BJ (cell line): Measurements from ENCODE around the gene MMP24. TPM values are rescaled to one million over a fixed set of nuclear protein-coding genes. Genes with fewer than 3 reads are reported as not detected.
"Not testable (repeated sequence)": the region's sequence is repeated elsewhere in the genome, so short reads cannot be mapped to it uniquely, and the experiment has no call there.

Experiments
- CTCF ChIA-PET: fragments of 350-600 bp; formaldehyde crosslinking; extraction: SDS; loops from one replicate; lab custom pipeline; 2021; ENCODE audit warnings: antibody characterized with exemption, inconsistent platforms; lab: Yijun Ruan, JAX
- POLR2A ChIA-PET: fragments of 300-600 bp; sonication (Branson Sonifier 250); formaldehyde crosslinking; extraction: SDS; loops from one replicate; lab custom pipeline; 2021; ENCODE audit warnings: antibody characterized with exemption; lab: Charles Lee
- DNase-seq: peaks from one replicate; pipeline ENCODE4 v3.0.0-alpha.2; 2011; ENCODE audit warnings: low read depth
- H3K27me3 ChIP-seq: 2 replicates; pipeline ENCODE4 v1.6.0; 2011; ENCODE audit warnings: low read length; ENCODE audit not compliant: control insufficient read depth, insufficient read depth
- H3K36me3 ChIP-seq: 2 replicates; pipeline ENCODE4 v1.5.1; 2011; ENCODE audit warnings: low read length; ENCODE audit not compliant: control insufficient read depth, insufficient read depth
- H3K4me3 ChIP-seq: 2 replicates; pipeline ENCODE4 v1.5.1; 2011; ENCODE audit warnings: low read depth, mild to moderate bottlenecking, control low read depth, low read length
- polyA minus RNA-seq: library from RNA; depleted of rRNA, polyadenylated mRNA; stranded (reverse); fragments of >200 nt; gene quantifications from 2 replicates; pipeline ENCODE4 v1.2.3, GENCODE V29; 2011; rRNA and poly(A)+ RNA removed
- polyA plus RNA-seq: library from polyadenylated mRNA; depleted of rRNA; stranded (reverse); fragments of >200 nt; gene quantifications from 2 replicates; pipeline ENCODE4 v1.2.3, GENCODE V29; 2011; rRNA removed
- TF ChIP-seq, protein P1 (sequence below): IDR thresholded peaks from 2 replicates; pipeline ENCODE4 v1.5.1; 2011; ENCODE audit warnings: low read depth, mild to moderate bottlenecking, control low read depth, inconsistent platforms, low read length, moderate library complexity; ENCODE audit not compliant: insufficient read depth

MMP24 gene
- polyA plus RNA-seq = 1.5 and 2.3 TPM in 2 replicates
- polyA minus RNA-seq = 1.6 and 1.8 TPM in 2 replicates

DNA sequence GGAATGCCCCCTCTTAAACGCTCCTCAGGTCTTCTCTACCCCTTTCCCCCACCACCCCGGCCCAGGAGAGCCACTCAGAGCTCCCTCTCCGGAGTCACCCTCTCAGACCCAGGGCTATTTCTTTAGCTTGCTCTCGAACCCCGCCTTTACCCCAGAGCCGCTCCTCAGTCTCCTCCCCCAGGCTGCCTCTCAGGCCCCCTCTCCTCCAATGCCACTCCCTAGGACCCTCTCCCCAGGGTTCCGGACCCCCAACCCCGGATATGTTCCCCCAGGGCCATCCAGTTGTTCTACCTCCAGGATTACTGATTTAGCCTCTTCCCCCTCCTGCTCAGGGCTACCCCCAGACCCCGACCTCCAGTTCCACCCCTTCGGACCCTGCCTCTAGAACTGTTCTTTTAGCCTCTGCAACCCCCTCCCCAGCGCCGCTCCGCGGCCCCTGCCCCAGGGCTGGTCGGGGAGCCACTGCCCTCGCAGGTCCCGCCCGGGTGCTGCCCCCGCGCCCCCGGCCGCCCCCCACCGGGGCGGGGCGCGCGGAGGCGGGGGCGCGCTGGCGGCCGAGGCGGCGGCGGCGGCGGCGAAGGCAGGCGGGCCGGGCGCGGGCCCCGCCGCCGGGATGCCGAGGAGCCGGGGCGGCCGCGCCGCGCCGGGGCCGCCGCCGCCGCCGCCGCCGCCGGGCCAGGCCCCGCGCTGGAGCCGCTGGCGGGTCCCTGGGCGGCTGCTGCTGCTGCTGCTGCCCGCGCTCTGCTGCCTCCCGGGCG is at the start of gene MMP24:
TSS of gene MMP24 (plus strand) at position 565 of the 758 bp plus-strand sequence. CDS start at position 614, 49 bp downstream.
- ChIA-PET CTCF (interaction anchor here (1.0 to 1.6 kb wide), 4 partner anchors 9 to 43 kb away, joined by 3 to 4 read pairs (median 3); no protein-coding TSS in a partner anchor), POLR2A (no interaction called here)
- peak within 1 kb of the TSS; percentile 20 for H3K4me3 ChIP-seq
- H3K27me3 ChIP-seq = peaks cover 13% of the 10 kb centered on the region
- H3K36me3 ChIP-seq = no peaks in the 10 kb centered on the region
- no peak for DNase-seq
- TF ChIP-seq, protein P1, sequence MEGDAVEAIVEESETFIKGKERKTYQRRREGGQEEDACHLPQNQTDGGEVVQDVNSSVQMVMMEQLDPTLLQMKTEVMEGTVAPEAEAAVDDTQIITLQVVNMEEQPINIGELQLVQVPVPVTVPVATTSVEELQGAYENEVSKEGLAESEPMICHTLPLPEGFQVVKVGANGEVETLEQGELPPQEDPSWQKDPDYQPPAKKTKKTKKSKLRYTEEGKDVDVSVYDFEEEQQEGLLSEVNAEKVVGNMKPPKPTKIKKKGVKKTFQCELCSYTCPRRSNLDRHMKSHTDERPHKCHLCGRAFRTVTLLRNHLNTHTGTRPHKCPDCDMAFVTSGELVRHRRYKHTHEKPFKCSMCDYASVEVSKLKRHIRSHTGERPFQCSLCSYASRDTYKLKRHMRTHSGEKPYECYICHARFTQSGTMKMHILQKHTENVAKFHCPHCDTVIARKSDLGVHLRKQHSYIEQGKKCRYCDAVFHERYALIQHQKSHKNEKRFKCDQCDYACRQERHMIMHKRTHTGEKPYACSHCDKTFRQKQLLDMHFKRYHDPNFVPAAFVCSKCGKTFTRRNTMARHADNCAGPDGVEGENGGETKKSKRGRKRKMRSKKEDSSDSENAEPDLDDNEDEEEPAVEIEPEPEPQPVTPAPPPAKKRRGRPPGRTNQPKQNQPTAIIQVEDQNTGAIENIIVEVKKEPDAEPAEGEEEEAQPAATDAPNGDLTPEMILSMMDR = no peak

DNA sequence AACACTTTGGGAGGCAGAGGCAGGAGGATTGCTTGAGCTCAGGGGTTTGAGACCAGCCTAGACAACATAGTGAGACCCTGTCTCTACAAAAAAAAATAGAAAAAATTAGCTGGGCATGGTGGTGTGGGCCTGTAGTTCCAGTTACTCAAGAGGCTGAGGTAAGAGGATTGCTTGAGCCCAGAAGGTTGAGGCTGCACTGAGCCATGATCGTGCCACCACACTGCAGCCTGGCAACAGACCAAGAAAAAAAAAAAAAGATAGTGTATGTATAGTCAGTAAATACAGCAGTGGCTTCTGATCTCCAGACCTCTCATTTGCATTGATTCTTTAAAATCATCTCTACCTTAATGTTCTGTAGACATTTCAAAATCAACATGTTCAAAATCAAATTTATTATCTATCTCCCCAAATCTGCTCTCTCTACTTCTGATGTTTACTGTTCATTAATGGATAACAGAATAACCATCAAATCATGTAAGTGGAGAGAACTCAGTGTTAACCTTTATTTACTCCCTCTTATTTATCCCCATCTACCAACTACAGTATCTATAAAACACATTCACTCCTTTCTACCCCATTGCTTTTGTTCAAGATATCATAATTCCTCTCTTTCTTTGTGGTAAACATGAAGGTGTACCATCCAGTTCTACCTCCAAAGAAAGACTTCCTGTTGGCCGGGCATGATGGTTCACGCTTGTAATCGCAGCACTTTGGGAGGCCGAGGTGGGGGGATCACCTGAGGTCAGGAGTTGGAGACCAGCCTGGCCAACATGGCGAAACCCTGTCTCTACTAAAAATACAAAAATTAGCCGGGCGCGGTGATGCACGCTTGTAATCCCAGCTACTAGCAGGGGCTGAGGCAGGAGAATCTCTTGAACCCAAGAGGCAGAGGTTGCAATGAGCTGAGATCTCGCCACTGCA is 46.9 kb upstream of the MMP24 start:
- no peak for DNase-seq
- Histone ChIP-seq H3K4me3 (no peak overlapping the region), H3K27me3 (no peaks in the 10 kb centered on the region), H3K36me3 (peaks cover 4% of the 10 kb centered on the region; the same call in 1 of the 2 replicates)
- ChIA-PET CTCF (interaction anchor here (1.0 kb wide), 1 partner anchor 15 kb away, joined by 4 read pairs; no protein-coding TSS in a partner anchor), POLR2A (interaction anchor here (0.7 kb wide), 1 partner anchor 310 kb away, joined by 6 read pairs; no protein-coding TSS in a partner anchor)
- TF ChIP-seq, protein P1 = no peak

DNA sequence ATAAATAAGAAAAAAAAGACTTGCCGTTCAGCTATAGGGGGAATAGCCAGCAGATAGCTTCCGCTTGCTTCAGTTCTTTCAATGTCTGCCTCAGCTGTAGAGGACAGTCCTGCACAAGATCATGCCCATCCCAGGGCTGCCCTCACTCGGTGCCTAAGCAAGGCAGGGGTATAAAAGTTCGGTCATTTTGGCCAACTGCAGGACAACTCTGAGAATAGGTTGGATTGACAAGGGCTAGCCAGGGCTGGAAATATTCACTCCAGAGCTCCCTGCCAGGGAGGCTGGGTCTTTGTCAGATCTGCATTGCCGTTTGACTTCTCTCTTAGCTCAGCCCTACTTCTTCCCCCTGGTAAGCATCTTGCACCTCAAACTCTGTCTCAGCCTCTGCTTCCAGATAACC is 46.2 kb upstream of the MMP24 start:
- peaks cover 4% of the 10 kb centered on the region; the same call in 1 of the 2 replicates for H3K36me3 ChIP-seq
- ChIA-PET POLR2A (interaction anchor here (0.6 kb wide), 1 partner anchor 34 kb away, joined by 4 read pairs; no protein-coding TSS in a partner anchor), CTCF (interaction anchor here (1.0 kb wide), 1 partner anchor 14 kb away, joined by 4 read pairs; no protein-coding TSS in a partner anchor)
- TF ChIP-seq, protein P1 = no peak
- no peak for DNase-seq
- H3K27me3 ChIP-seq = no peaks in the 10 kb centered on the region
- H3K4me3 ChIP-seq = no peak overlapping the region

DNA sequence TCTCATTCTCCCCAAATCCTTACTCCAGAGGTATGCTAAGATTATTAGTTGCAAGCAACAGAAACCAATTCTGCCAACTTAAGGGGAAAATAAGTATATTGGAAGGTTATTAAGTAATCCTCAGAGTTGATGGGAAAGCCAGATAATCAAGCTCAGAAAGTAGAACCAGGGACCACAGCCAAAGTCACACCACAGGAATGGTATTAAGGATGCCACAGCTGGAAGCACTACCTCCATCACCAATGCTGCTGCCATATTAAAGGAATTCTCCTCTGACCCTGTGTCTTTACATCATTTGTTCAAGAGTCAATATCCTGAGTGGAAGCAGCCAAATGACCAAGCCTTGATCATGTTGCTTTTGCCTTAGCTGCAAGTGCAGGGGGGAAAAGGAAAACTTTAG is 44.8 kb upstream of the MMP24 start:
- TF ChIP-seq, protein P1 = no peak
- H3K4me3 ChIP-seq = no peak overlapping the region
- DNase-seq = no peak
- ChIA-PET CTCF (interaction anchor here (0.8 kb wide), 1 partner anchor 13 kb away, joined by 4 read pairs; no protein-coding TSS in a partner anchor), POLR2A (no interaction called here)
- no peaks in the 10 kb centered on the region for H3K27me3 ChIP-seq
- peaks cover under 1% of the 10 kb centered on the region; the same call in 1 of the 2 replicates for H3K36me3 ChIP-seq

DNA sequence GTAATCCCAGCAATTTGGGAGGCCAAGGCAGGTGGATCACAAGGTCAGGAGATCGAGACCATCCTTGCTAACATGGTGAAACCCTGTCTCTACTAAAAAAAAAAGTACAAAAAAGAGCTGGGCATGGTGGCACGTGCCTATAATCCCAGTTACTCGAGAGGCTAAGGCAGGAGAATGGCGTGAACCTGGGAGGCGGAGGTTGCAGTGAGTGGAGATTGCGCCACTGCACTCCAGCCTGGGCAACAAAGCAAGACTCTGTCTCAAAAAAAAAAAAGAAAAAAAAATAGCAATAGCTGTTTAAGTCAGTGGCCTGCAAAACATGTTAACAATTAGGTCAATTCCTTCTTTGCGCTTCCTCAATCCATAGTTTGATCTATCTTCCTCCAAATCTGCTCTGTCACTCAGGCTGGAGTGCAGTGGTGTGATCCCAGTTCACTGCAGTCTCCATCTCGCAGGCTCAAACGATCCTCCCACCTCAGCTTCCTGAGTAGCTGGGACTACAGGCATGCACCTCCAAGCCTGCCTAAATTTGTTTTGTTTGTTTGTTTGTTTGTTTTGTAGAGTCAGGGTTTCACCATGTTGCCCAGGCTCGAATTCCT is 39.7 kb upstream of the MMP24 start:
- H3K4me3 ChIP-seq, H3K36me3 ChIP-seq, POLR2A ChIA-PET, DNase-seq, H3K27me3 ChIP-seq: not testable (repeated sequence)
- CTCF ChIA-PET = interaction anchor here (0.6 to 1.0 kb wide), 2 partner anchors 22 to 73 kb away, joined by 3 to 4 read pairs; no protein-coding TSS in a partner anchor
